ENCODE data around the gene CC2D1A. TPM values are rescaled to one million over a fixed set of nuclear protein-coding genes. Genes with fewer than 3 reads are reported as not detected.

CC2D1A gene
- total RNA-seq, 2 experiments from 2014 or later = 23.3 to 44.0 TPM

DNA sequence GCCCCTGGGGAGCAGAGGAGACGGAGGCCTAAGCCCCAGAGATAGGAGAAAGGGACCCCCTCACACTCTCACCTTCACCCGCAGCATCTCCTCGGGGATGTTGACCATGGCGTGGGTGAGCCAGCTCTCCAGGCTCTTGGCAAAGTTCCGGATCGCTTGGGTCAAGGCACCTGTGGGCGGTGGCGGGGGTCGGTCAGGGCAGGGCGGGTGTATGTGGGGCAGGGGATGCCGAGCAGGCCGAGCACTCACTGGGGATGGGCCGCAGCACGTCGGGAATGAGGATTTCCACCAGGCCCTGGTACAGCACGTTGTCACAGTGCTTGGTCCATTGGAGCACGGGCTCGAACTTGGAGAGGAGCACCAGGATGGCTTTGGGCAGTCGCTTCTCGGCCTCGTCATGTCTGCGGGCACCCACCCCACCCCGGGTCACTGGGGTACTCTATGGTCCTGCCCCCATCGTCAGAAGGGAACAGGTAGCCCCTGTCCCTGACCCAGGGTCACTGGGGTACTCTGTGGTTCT is 59.4 kb downstream of the CC2D1A start:
- CTCF ChIA-PET (ENCODE audit: unreplicated experiment) = no interaction called here
- Histone ChIP-seq H3K36me3 (ENCODE audit: insufficient read depth, low read length) (peaks cover 67% of the 10 kb centered on the region), H3K79me2 (ENCODE audit: insufficient read depth, low read depth, low read length) (no peaks in the 10 kb centered on the region), H3K4me1 (ENCODE audit: insufficient read depth, low read length, poor library complexity, severe bottlenecking) (no peaks in the 10 kb centered on the region), H3K9me2 (ENCODE audit: insufficient read depth, low read length) (no peaks in the 10 kb centered on the region), H2AFZ (ENCODE audit: low read length) (no peak overlapping the region), H3K9me3 (ENCODE audit: low read length) (no peaks in the 10 kb centered on the region), H3K4me3 (ENCODE audit: low read depth, low read length, poor library complexity, severe bottlenecking) (no peak overlapping the region), H4K20me1 (ENCODE audit: insufficient read depth, low read length) (no peaks in the 10 kb centered on the region; the same call in 1 of the 2 replicates), H3K27ac (ENCODE audit: low read depth, low read length, poor library complexity, severe bottlenecking) (no peak overlapping the region), H3K4me2 (ENCODE audit: low read length) (no peak overlapping the region)
- intact Hi-C loops (cut with micrococcal nuclease; ENCODE audit: unreplicated experiment) = no loop called here
- BruUV-seq (replicated peaks) = no TSS peak
- no peak for TF ChIP-seq EZH2phosphoT487 (IDR thresholded peaks at IDR 0.05; ENCODE audit: borderline replicate concordance, low read depth, low read length)
- TF ChIP-seq, protein P1, sequence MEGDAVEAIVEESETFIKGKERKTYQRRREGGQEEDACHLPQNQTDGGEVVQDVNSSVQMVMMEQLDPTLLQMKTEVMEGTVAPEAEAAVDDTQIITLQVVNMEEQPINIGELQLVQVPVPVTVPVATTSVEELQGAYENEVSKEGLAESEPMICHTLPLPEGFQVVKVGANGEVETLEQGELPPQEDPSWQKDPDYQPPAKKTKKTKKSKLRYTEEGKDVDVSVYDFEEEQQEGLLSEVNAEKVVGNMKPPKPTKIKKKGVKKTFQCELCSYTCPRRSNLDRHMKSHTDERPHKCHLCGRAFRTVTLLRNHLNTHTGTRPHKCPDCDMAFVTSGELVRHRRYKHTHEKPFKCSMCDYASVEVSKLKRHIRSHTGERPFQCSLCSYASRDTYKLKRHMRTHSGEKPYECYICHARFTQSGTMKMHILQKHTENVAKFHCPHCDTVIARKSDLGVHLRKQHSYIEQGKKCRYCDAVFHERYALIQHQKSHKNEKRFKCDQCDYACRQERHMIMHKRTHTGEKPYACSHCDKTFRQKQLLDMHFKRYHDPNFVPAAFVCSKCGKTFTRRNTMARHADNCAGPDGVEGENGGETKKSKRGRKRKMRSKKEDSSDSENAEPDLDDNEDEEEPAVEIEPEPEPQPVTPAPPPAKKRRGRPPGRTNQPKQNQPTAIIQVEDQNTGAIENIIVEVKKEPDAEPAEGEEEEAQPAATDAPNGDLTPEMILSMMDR (conservative IDR thresholded peaks at IDR 0.05; ENCODE audit: low read length) = no peak
- POLR2A ChIA-PET = no interaction called here
- no peak for DNase-seq (ENCODE audit: low spot score)

DNA sequence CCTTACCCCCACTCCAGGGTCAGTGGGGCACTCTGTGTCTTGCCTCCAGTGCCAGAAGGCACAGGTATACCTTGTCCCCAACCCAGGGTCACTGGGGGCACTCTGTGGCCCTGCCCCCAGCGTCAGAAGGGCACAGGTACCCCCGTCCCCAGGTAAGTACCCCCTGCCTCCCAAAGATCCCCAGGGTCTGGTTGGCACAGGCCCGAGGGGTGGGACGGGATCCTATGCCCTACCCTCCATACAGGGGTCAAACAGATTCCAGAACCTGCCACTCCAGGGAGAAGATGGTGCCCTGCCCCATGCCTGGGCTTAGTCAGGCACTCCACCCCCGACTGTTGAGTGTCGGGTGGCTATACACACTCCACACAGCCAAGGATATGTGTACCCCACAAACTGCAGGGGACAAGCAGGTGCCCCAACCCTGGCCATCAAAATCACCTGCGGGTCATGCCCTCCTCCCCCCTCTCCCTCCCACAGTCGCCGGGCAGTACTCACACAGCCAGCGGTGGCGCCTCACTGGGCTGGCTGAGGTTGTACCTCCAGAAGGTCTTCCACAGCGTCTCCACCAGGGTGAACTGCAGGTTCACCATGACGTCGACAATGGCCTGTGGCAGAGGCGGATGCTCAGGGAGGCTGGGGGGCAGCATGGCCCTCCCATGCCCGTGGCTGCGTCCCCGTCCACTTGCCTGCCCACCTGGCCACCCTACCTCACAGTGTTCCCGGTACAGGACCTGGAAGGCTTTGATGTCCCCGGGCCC is 60.1 kb downstream of the CC2D1A start:
- H3K4me1 ChIP-seq (ENCODE audit: insufficient read depth, low read length, poor library complexity, severe bottlenecking) = no peaks in the 10 kb centered on the region
- intact Hi-C loops (cut with micrococcal nuclease; ENCODE audit: unreplicated experiment) = no loop called here

More for the DNA sequence above, 60.1 kb downstream of the CC2D1A start:
- POLR2A ChIA-PET = no interaction called here
- Histone ChIP-seq H3K9me3 (ENCODE audit: low read length) (no peaks in the 10 kb centered on the region), H3K9me2 (ENCODE audit: insufficient read depth, low read length) (no peaks in the 10 kb centered on the region), H2AFZ (ENCODE audit: low read length) (no peak overlapping the region), H4K20me1 (ENCODE audit: insufficient read depth, low read length) (no peaks in the 10 kb centered on the region; the same call in 1 of the 2 replicates), H3K36me3 (ENCODE audit: insufficient read depth, low read length) (peaks cover 66% of the 10 kb centered on the region), H3K4me3 (ENCODE audit: low read depth, low read length, poor library complexity, severe bottlenecking) (no peak overlapping the region), H3K27ac (ENCODE audit: low read depth, low read length, poor library complexity, severe bottlenecking) (no peak overlapping the region), H3K4me2 (ENCODE audit: low read length) (no peak overlapping the region), H3K79me2 (ENCODE audit: insufficient read depth, low read depth, low read length) (no peaks in the 10 kb centered on the region)
- TF ChIP-seq, protein P1 (conservative IDR thresholded peaks at IDR 0.05; ENCODE audit: low read length) = no peak
- TF ChIP-seq EZH2phosphoT487 (IDR thresholded peaks at IDR 0.05; ENCODE audit: borderline replicate concordance, low read depth, low read length) = no peak
- BruUV-seq (replicated peaks) = no TSS peak
- DNase-seq (ENCODE audit: low spot score) = no peak
- CTCF ChIA-PET (ENCODE audit: unreplicated experiment) = interaction anchor here (0.6 kb wide), 1 partner anchor 1978 kb away, joined by 5 read pairs; no protein-coding TSS in a partner anchor

Measured in OCI-LY7 (cell line).